Muscle layer of colon (tissue), 2 donors: ENCODE measurements around the gene NELFCD.
"Not testable (repeated sequence)": the region's sequence is repeated elsewhere in the genome, so short reads cannot be mapped to it uniquely, and the experiment has no call there.

ENCODE experiments used
- H3K27ac ChIP-seq: one replicate; pipeline ENCODE4 v1.7.0; 2013; ENCODE audit warnings: low read depth, mild to moderate bottlenecking, low read length, moderate library complexity
- H3K27me3 ChIP-seq, 2 donors: one replicate each; pipeline ENCODE4 v1.7.0; 2013; ENCODE audit warnings: low read length in 2 of 2, mild to moderate bottlenecking in 2 of 2; ENCODE audit not compliant: insufficient read depth in 2 of 2, control insufficient read depth in 1 of 2
- H3K36me3 ChIP-seq: one replicate; pipeline ENCODE4 v1.7.0; 2013; ENCODE audit warnings: mild to moderate bottlenecking, low read length; ENCODE audit not compliant: insufficient read depth
- H3K4me1 ChIP-seq: one replicate; pipeline ENCODE4 v1.7.0; 2013; ENCODE audit warnings: mild to moderate bottlenecking, low read length; ENCODE audit not compliant: insufficient read depth
- H3K4me3 ChIP-seq, 2 donors: one replicate each; pipeline ENCODE4 v1.7.0; 2013; ENCODE audit warnings: low read length in 2 of 2, low read depth in 1 of 2, mild to moderate bottlenecking in 1 of 2, moderate library complexity in 1 of 2
- H3K9ac ChIP-seq: one replicate; pipeline ENCODE4 v1.7.0; 2013; ENCODE audit warnings: low read length
- H3K9me3 ChIP-seq: one replicate; pipeline ENCODE4 v1.7.0; 2013; ENCODE audit warnings: mild to moderate bottlenecking, low read length
- donor health status: abdominal sarcoma.
- donor health status: Adenocarcinoma of cecum.

The NELFCD gene

GRCh38 chr20:58975353-58975752, 5.7 kb upstream of the NELFCD start:
- Histone ChIP-seq H3K4me3 (no peak overlapping the region), H3K27ac (no peak overlapping the region), H3K9ac (no peak overlapping the region), H3K27me3 (no peaks in the 10 kb centered on the region), H3K36me3 (no peaks in the 10 kb centered on the region), H3K4me1 (no peaks in the 10 kb centered on the region), H3K9me3 (no peaks in the 10 kb centered on the region)

- no peaks in the 10 kb centered on the region for H3K9me3 ChIP-seq
- H3K4me3 ChIP-seq, result no peak overlapping the region
- no peaks in the 10 kb centered on the region for H3K36me3 ChIP-seq
- H3K27ac ChIP-seq, result no peak overlapping the region
- H3K27me3 ChIP-seq, result no peaks in the 10 kb centered on the region
- H3K9ac ChIP-seq, result no peak overlapping the region
- H3K4me1 ChIP-seq, result no peaks in the 10 kb centered on the region
These were observed 4.9 kb upstream of the NELFCD start for GRCh38 chr20:58976061-58976730.

GRCh38 chr20:58978351-58979190, 2.5 kb upstream of the NELFCD start:
- Histone ChIP-seq H3K27ac (no peak overlapping the region), H3K9ac (no peak overlapping the region), H3K4me1 (peaks cover 12% of the 10 kb centered on the region), H3K9me3 (no peaks in the 10 kb centered on the region), H3K27me3 (no peaks in the 10 kb centered on the region), H3K36me3 (no peaks in the 10 kb centered on the region), H3K4me3 (no peak overlapping the region)

GRCh38 chr20:58981628-58982364, 740 bp downstream of the NELFCD start:
- Histone ChIP-seq H3K27ac (peak overlapping the region; percentile 61), H3K9ac (peak overlapping the region; percentile 58)

DNA sequence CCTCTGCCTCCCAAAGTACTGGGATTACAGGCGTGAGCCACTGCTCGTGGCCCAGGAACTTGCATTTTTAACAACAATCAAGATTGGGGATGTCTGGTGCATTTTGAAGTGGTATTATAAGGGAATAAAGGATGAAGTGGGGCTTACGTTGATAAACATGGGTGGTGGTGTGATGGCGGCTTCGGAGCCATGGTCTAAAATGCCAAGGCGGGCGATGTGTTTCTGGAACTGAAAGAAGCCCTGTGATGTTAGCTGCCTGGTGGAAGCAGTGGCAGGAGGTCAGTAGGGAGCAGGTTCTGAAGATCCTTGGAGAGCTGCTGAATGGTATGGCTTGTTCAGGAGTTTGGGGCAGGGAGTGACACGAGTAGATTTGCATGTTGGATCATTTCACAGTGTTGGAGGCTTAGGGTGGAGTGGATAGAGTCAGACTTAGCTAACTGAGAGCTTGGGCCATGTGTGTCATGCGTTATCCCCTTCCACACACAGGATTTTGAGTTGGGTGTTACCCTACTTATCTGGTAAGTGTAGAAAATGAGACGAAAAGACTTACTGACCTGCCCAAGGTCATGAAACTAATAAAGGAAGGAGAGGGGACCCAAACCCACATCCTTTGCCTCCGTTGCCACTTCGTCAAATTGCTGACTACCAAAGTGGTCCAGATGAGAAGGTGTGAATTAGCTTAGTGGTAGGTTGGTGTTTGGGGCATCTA, 1.5 kb downstream of the NELFCD start:
- Histone ChIP-seq H3K27ac (no peak overlapping the region), H3K4me1 (peaks cover 30% of the 10 kb centered on the region), H3K27me3 (no peaks in the 10 kb centered on the region), H3K4me3 (peak overlapping the region in 1 of 2 donors; percentile 87), H3K36me3 (peaks cover 11% of the 10 kb centered on the region), H3K9me3 (no peaks in the 10 kb centered on the region), H3K9ac (no peak overlapping the region)

More at GRCh38 chr20:58981628-58982364, 740 bp downstream of the NELFCD start:
- H3K9me3 ChIP-seq, result no peaks in the 10 kb centered on the region
- H3K36me3 ChIP-seq, result peaks cover 3% of the 10 kb centered on the region
- no peaks in the 10 kb centered on the region for H3K27me3 ChIP-seq
- peaks cover 30% of the 10 kb centered on the region for H3K4me1 ChIP-seq
- peak overlapping the region; percentile 66 to 87 for H3K4me3 ChIP-seq

- Histone ChIP-seq H3K4me3 (peak overlapping the region in 1 of 2 donors; percentile 87), H3K36me3 (peaks cover 16% of the 10 kb centered on the region), H3K4me1 (peaks cover 30% of the 10 kb centered on the region)
- H3K27ac ChIP-seq, H3K9me3 ChIP-seq, H3K27me3 ChIP-seq, H3K9ac ChIP-seq: not testable (repeated sequence)
These were observed 2.0 kb downstream of the NELFCD start for GRCh38 chr20:58983115-58983468.

GRCh38 chr20:58984691-58985090, 3.6 kb downstream of the NELFCD start:
- H3K27me3 ChIP-seq, result no peaks in the 10 kb centered on the region
- H3K9me3 ChIP-seq, result no peaks in the 10 kb centered on the region
- peaks cover 30% of the 10 kb centered on the region for H3K4me1 ChIP-seq
- no peak overlapping the region for H3K4me3 ChIP-seq
- peaks cover 32% of the 10 kb centered on the region for H3K36me3 ChIP-seq
- H3K9ac ChIP-seq, result no peak overlapping the region
- H3K27ac ChIP-seq, result no peak overlapping the region

DNA sequence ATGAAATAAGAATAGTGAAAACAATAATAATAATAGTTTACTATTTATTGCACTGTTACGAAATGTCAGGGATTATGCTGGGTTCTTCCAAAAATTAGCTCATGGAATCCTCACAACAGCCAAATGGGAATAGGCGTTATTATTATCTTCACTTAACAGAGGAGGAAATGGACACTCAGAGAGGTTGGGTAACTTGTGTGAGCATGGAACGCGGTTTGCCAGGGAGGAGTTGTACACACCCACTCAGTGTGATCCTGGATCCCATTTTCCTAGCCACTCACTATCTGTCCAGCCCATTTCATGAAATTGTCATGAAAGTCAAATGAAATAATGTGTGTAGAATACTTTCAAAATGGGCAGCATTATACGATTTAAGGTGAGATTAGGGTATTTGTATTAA, 4.6 kb downstream of the NELFCD start:
- Histone ChIP-seq H3K9me3 (no peaks in the 10 kb centered on the region), H3K27me3 (no peaks in the 10 kb centered on the region), H3K4me1 (peaks cover 30% of the 10 kb centered on the region), H3K27ac (no peak overlapping the region), H3K4me3 (no peak overlapping the region), H3K36me3 (peaks cover 41% of the 10 kb centered on the region), H3K9ac (no peak overlapping the region)

DNA sequence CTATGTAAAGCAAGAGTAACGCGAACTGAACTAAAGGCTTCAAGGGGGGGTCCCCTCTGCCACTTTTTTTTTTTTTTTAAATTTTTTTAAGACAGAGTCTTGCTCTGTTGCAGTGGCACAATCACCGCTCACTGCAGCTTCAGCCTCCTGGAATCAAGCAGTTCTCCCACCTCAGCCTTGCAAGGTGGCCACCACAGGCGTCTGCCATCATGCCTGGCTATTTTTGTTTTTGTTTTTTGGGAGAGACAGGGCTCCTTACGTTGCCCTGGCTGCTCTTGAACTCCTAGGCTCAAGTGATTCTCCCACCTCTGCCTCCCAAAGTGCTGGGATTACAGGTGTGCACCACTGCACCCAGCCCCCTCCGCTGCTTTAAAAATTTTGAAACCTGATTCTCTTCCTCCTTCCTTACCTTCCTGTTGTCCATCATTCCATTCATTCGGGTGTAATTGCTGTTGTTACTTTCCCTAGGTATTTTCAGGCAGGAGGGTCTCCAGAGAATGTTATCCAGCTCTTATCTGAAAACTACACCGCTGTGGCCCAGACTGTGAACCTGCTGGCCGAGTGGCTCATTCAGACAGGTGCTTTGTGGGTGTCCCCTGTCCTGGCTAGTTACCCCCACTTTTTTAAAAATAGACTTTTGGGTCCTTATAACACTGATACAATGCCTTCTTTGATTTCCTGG, 5.4 kb downstream of the NELFCD start:
- Histone ChIP-seq H3K4me1 (peaks cover 30% of the 10 kb centered on the region), H3K36me3 (peaks cover 49% of the 10 kb centered on the region), H3K9ac (no peak overlapping the region), H3K27me3 (no peaks in the 10 kb centered on the region), H3K27ac (no peak overlapping the region), H3K9me3 (no peaks in the 10 kb centered on the region), H3K4me3 (no peak overlapping the region)

- Histone ChIP-seq H3K9me3 (no peaks in the 10 kb centered on the region), H3K27ac (no peak overlapping the region), H3K36me3 (peaks cover 55% of the 10 kb centered on the region), H3K9ac (no peak overlapping the region), H3K4me3 (no peak overlapping the region), H3K4me1 (peaks cover 30% of the 10 kb centered on the region), H3K27me3 (no peaks in the 10 kb centered on the region)
These were observed 6.0 kb downstream of the NELFCD start for GRCh38 chr20:58986968-58987517.
